GM06990 (cell line): Measurements from ENCODE around the gene MAN2B2.

Experiments
- DNase-seq: peaks from one replicate; pipeline ENCODE4 v3.0.0-alpha.2; 2011; ENCODE audit not compliant: insufficient read length; ENCODE audit errors: extremely low read depth
- H3K27me3 ChIP-seq: replicated peaks from 2 replicates; pipeline ENCODE4 v1.6.0; 2011; ENCODE audit warnings: low read length; ENCODE audit not compliant: control insufficient read depth, insufficient read depth
- H3K36me3 ChIP-seq: 2 replicates; pipeline ENCODE4 v1.5.1; 2011; ENCODE audit warnings: low read length; ENCODE audit not compliant: control insufficient read depth, insufficient read depth
- H3K4me3 ChIP-seq: replicated peaks from 2 replicates; pipeline ENCODE4 v1.5.1; 2011; ENCODE audit warnings: low read depth, mild to moderate bottlenecking, control low read depth, low read length
- TF ChIP-seq, protein P1 (sequence below): IDR thresholded peaks from 2 replicates; pipeline ENCODE4 v1.5.1; 2011; ENCODE audit warnings: low read length, control low read depth, mild to moderate bottlenecking, inconsistent platforms; ENCODE audit not compliant: insufficient read depth, poor library complexity, severe bottlenecking

Gene MAN2B2

DNA sequence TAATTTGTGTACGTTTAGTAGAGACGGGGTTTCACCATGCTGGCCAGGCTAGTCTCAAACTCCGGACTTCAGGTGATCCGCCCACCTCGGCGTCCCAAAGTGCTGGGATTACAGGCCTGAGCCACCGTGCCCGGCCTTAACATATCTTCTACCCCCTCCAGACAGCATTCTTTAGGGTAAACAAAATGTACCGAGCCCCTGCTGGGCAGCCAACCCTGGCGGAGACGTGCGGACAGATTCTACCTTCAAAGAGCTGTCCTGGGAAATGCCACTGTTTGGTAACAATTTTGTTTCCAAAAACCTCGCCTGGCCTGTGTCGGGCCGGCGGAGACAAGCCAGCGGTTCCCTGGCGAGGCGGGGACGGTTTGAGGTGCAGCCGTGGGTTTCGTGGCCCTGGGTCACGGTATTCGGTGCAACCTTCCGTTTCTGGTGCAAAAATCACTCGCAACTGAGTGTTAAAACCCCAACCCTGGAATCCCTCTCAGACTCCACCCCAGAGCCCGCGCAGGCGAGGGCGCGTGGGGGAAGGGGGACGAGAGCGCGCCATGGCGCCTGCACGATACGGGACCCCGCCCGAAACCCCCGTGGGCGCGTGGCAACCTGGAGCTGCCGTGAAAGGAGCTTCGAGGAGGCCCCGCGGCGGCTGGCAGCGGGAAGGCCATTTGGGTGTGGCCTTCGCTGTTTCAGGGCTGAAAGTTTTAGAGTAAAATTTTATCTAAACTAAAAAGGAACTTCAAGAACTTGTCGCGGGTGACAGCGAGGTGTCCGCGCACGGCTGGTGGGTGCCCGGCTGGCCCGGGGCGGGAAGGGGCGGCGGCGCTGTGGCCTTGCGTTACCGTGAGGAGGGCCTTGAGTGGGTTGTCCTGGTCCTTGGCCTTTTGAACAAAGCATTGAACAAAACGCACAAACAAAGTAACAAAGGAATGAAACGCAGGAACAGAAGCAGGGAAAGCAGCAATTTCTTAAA, 82.5 kb downstream of the MAN2B2 start:
- TF ChIP-seq, protein P1, sequence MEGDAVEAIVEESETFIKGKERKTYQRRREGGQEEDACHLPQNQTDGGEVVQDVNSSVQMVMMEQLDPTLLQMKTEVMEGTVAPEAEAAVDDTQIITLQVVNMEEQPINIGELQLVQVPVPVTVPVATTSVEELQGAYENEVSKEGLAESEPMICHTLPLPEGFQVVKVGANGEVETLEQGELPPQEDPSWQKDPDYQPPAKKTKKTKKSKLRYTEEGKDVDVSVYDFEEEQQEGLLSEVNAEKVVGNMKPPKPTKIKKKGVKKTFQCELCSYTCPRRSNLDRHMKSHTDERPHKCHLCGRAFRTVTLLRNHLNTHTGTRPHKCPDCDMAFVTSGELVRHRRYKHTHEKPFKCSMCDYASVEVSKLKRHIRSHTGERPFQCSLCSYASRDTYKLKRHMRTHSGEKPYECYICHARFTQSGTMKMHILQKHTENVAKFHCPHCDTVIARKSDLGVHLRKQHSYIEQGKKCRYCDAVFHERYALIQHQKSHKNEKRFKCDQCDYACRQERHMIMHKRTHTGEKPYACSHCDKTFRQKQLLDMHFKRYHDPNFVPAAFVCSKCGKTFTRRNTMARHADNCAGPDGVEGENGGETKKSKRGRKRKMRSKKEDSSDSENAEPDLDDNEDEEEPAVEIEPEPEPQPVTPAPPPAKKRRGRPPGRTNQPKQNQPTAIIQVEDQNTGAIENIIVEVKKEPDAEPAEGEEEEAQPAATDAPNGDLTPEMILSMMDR: no peak
- Histone ChIP-seq H3K27me3 (no peaks in the 10 kb centered on the region), H3K36me3 (no peaks in the 10 kb centered on the region), H3K4me3 (no peak overlapping the region)
- no peak for DNase-seq

DNA sequence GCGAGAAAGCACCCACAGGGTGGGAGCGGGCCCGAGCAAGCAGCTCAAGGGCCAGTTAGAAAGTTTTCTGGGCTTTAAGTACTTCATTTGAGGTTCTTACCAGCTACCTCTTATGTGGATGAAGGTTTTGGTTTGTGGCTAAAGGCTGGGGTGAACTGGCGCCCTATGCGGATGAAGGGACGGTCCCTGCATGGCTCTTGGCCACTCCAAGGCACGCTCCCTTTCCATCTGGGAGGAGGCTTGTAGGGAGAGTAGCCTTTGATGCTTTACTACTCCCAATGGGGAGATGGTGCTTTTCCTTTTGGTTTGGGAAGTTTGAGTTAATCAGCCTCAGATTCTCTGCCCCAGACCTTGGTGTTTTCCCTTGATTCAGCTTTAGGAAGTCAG, 83.2 kb downstream of the MAN2B2 start:
- Histone ChIP-seq H3K27me3 (no peaks in the 10 kb centered on the region), H3K36me3 (no peaks in the 10 kb centered on the region), H3K4me3 (no peak overlapping the region)
- no peak for DNase-seq
- TF ChIP-seq, protein P1: no peak

DNA sequence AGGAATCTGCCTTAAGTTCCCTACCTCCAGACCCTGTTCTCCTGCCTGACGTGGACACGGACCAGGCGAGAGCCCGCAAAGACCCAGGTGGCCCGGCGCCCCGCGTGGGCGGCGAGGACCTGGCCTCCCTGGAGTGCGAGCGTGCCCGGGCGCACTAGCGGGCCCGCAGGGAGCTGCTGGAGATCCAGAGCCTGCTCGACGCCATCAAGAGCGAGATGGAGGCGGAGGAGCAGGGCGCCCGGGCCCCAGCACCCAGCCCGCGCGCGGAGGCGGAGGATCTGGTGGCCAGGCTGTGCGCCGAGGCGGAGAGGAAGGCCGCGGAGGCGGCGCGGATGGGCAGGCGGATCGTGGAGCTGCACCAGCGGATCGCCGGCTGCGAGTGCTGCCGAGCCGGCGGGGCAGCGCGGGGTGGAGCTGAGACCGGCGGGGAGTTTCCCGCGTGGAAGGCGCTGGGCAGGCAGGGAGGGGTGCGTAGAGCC, 83.6 kb downstream of the MAN2B2 start:
- DNase-seq: peak; percentile 48
- no peaks in the 10 kb centered on the region for H3K36me3 ChIP-seq
- TF ChIP-seq, protein P1: no peak
- H3K27me3 ChIP-seq: no peaks in the 10 kb centered on the region
- H3K4me3 ChIP-seq: peak overlapping the region; percentile 45

DNA sequence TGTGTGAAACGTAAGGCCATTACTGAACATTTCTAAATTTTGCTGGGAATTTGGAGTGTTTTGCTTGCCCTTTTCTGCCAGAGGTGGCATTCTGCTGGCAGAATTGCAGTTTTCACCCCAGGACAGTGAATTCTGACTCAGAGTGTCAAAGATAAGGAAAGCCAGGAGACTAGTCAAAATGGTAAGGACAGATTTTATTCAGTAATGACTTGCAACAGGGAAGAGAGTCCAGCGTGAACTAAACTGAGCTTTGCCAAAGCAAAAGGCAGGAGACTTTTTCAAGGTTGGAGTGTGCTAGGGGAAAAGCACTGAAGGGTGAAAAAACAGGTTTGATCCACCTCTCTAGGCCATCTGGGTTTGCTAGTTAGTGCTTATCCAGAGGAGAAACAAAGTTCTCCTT, 84.9 kb downstream of the MAN2B2 start:
- TF ChIP-seq, protein P1: no peak
- Histone ChIP-seq H3K36me3 (no peaks in the 10 kb centered on the region), H3K27me3 (peaks cover 2% of the 10 kb centered on the region), H3K4me3 (no peak overlapping the region)
- no peak for DNase-seq

DNA sequence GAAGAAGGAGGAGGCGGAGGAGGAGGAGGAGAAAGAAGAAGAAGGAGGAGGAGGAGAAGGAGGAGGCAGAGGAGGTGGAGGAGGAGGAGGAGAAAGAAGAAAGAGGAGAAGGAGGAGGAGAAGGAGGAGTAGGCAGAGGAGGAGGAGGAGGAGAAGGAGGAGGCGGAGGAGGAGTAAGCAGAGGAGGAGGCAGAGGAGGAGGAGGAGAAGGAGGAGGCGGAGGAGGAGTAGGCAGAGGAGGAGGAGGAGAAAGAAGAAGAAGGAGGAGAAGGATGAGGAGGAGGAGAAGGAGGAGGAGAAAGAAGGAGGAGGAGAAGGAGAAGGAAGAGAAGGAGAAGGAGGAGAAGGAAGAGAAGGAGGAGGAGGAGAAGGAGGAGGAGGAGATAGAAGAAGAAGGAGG, 85.4 kb downstream of the MAN2B2 start:
- H3K36me3 ChIP-seq: no peaks in the 10 kb centered on the region
- peaks cover 2% of the 10 kb centered on the region for H3K27me3 ChIP-seq
- DNase-seq: no peak
- TF ChIP-seq, protein P1: no peak
- H3K4me3 ChIP-seq: no peak overlapping the region
